Measurements from ENCODE around the gene NLRP1. TPM values are rescaled to one million over a fixed set of nuclear protein-coding genes. Genes with fewer than 3 reads are reported as not detected.

Gene NLRP1
- total and polyA plus RNA-seq, 2 donors (not counting 3 experiments of a cell fraction or from before 2014, with no cell fraction given): 43.8 to 53.9 TPM

- TF ChIP-seq EZH2 (IDR thresholded peaks at IDR 0.05; ENCODE audit: borderline replicate concordance, low read depth, low read length, severe bottlenecking) (no peak), MYC (IDR thresholded peaks at IDR 0.05; ENCODE audit: low read depth, low read length) (no peak), FOS (IDR thresholded peaks at IDR 0.05; ENCODE audit: borderline replicate concordance, insufficient read depth, low read length) (no peak)
- TF ChIP-seq, protein P1, sequence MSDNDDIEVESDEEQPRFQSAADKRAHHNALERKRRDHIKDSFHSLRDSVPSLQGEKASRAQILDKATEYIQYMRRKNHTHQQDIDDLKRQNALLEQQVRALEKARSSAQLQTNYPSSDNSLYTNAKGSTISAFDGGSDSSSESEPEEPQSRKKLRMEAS (IDR thresholded peaks at IDR 0.05; ENCODE audit: insufficient read depth, insufficient read length): no peak
- no peak overlapping the region for H3K9ac ChIP-seq (replicated peaks; ENCODE audit: extremely low read depth, insufficient read depth, low read length)
- H2AFZ ChIP-seq (ENCODE audit: low read depth, low read length): no peak overlapping the region
- no peak overlapping the region for H3K4me2 ChIP-seq (ENCODE audit: insufficient read depth, low read length)
- no peaks in the 10 kb centered on the region for H3K27me3 ChIP-seq (ENCODE audit: control insufficient read depth in 2 of 2, insufficient read depth in 2 of 2, low read length in 2 of 2)
- no peak for DNase-seq (ENCODE audit: low read depth, low spot score)
- ChIA-PET CTCF (no interaction called here), POLR2A (no interaction called here)
- H3K79me2 ChIP-seq (ENCODE audit: control insufficient read depth, insufficient read depth, low read length): peaks cover 40% of the 10 kb centered on the region
- FAIRE-seq: no peak
- H3K4me1 ChIP-seq (ENCODE audit: control insufficient read depth, extremely low read depth, insufficient read depth, low read length): peaks cover 10% of the 10 kb centered on the region
- dilution Hi-C loops (cut with MboI; ENCODE audit: extremely low pct_ligation_motif_present, low sequenced_read_pairs) (no loop called here), intact Hi-C loops (cut with micrococcal nuclease) (no loop called here)
- H3K9me1 ChIP-seq (replicated peaks; ENCODE audit: control insufficient read depth, extremely low read depth, insufficient read depth, low read length): no peaks in the 10 kb centered on the region
- no TSS peak for BruUV-seq (replicated peaks)
- H4K20me1 ChIP-seq (replicated peaks; ENCODE audit: control insufficient read depth, extremely low read depth, insufficient read depth, low read length): no peaks in the 10 kb centered on the region
- H3K4me3 ChIP-seq (replicated peaks in 1 of 3; ENCODE audit: insufficient read depth in 1 of 3, low read depth in 1 of 3, low read length in 3 of 3): no peak overlapping the region
- H3K27ac ChIP-seq (ENCODE audit: insufficient read depth, low read depth, low read length): no peak overlapping the region
- peaks cover 22 to 42% of the 10 kb centered on the region in 2 experiments for H3K36me3 ChIP-seq (ENCODE audit: control insufficient read depth in 2 of 2, extremely low read depth in 1 of 2, insufficient read depth in 2 of 2, low read length in 2 of 2)
- H3K9me3 ChIP-seq (replicated peaks; ENCODE audit: control insufficient read depth, insufficient read depth, low read length): no peaks in the 10 kb centered on the region
Measured at GRCh38 chr17:5481451-5481850, 102.9 kb downstream of the NLRP1 start.

DNA sequence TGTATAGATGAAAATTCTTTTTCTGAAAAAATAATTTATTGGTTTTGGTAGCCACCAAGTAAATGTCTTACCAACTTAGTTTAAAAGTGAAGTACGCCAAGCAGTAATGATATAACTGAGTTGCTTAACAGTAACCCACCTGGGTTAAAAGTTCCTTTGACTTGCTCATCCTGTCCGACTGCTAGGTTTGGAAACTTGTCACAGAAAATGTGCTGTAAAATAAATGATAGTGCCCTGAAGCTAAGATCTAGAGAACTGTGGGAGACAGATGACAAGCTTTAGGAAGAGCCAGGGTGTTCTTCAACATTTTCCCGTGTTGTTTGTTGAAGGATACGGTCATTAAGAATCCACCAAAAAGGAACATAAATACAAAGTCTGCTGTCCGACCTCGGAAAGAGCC lies 103.3 kb downstream of the NLRP1 start:
- CTCF ChIA-PET: interaction anchor here (0.8 kb wide), 1 partner anchor 9 kb away, joined by 3 read pairs; no protein-coding TSS in a partner anchor
- FAIRE-seq (no peak), DNase-seq (ENCODE audit: low read depth, low spot score) (no peak)
- Histone ChIP-seq H3K9me3 (replicated peaks; ENCODE audit: control insufficient read depth, insufficient read depth, low read length) (no peaks in the 10 kb centered on the region), H4K20me1 (replicated peaks; ENCODE audit: control insufficient read depth, extremely low read depth, insufficient read depth, low read length) (no peaks in the 10 kb centered on the region), H2AFZ (ENCODE audit: low read depth, low read length) (no peak overlapping the region), H3K36me3 (ENCODE audit: control insufficient read depth in 2 of 2, extremely low read depth in 1 of 2, insufficient read depth in 2 of 2, low read length in 2 of 2) (peaks cover 22 to 42% of the 10 kb centered on the region in 2 experiments), H3K9ac (replicated peaks; ENCODE audit: extremely low read depth, insufficient read depth, low read length) (no peak overlapping the region), H3K27ac (ENCODE audit: insufficient read depth, low read depth, low read length) (no peak overlapping the region), H3K4me1 (ENCODE audit: control insufficient read depth, extremely low read depth, insufficient read depth, low read length) (peaks cover 10% of the 10 kb centered on the region), H3K79me2 (ENCODE audit: control insufficient read depth, insufficient read depth, low read length) (peaks cover 40% of the 10 kb centered on the region), H3K27me3 (ENCODE audit: control insufficient read depth in 2 of 2, insufficient read depth in 2 of 2, low read length in 2 of 2) (no peaks in the 10 kb centered on the region), H3K4me3 (replicated peaks in 1 of 3; ENCODE audit: insufficient read depth in 1 of 3, low read depth in 1 of 3, low read length in 3 of 3) (no peak overlapping the region), H3K4me2 (ENCODE audit: insufficient read depth, low read length) (no peak overlapping the region), H3K9me1 (replicated peaks; ENCODE audit: control insufficient read depth, extremely low read depth, insufficient read depth, low read length) (no peaks in the 10 kb centered on the region)
- dilution Hi-C loops (cut with MboI; ENCODE audit: extremely low pct_ligation_motif_present, low sequenced_read_pairs) (no loop called here), intact Hi-C loops (cut with micrococcal nuclease) (no loop called here)
- TF ChIP-seq POLR2A (IDR thresholded peaks at IDR 0.05; ENCODE audit: low read depth, low read length): no peak
- TF ChIP-seq GATA2 (IDR thresholded peaks at IDR 0.05; ENCODE audit: insufficient read depth, insufficient read length, low read depth, low read length): no peak
- no peak for TF ChIP-seq CTCF (IDR thresholded peaks at IDR 0.05; ENCODE audit: extremely low read depth in 1 of 2, insufficient read depth in 1 of 2, low read depth in 1 of 2, low read length in 2 of 2)
- TF ChIP-seq MYC (IDR thresholded peaks at IDR 0.05; ENCODE audit: low read depth, low read length): no peak
- no peak for TF ChIP-seq EZH2 (IDR thresholded peaks at IDR 0.05; ENCODE audit: borderline replicate concordance, low read depth, low read length, severe bottlenecking)
- TF ChIP-seq POLR2AphosphoS5 (IDR thresholded peaks at IDR 0.05; ENCODE audit: insufficient read depth, low read depth, low read length): no peak
- no peak for TF ChIP-seq FOS (IDR thresholded peaks at IDR 0.05; ENCODE audit: borderline replicate concordance, insufficient read depth, low read length)
- no peak for TF ChIP-seq JUN (IDR thresholded peaks at IDR 0.05; ENCODE audit: borderline replicate concordance, insufficient read depth, insufficient read length, low read depth)
- TF ChIP-seq, protein P1 (IDR thresholded peaks at IDR 0.05; ENCODE audit: insufficient read depth, insufficient read length): no peak
- no TSS peak for BruUV-seq (replicated peaks)
- POLR2A ChIA-PET: no interaction called here

Measured in endothelial cell of umbilical vein (primary cell).